GM12878 (cell line): Measurements from ENCODE around the gene NR2F6. TPM values are rescaled to one million over a fixed set of nuclear protein-coding genes. Genes with fewer than 3 reads are reported as not detected.

Experiments
- ATAC-seq: fragments of 200-7000 bp; cut with Tn5 transposase; 3 replicates; pipeline ENCODE4 v1.9.1; 2020; ENCODE audit warnings: mild to moderate bottlenecking, moderate library complexity
- BruUV-seq: library from RNA; stranded (reverse); fragments of 400-500 nt; replicated peaks from 2 replicates; lab custom pipeline; 2021; lab: Mats Ljungman, UMichigan
- CTCF ChIA-PET: fragments of 300-600 bp; sonication (Branson Sonifier 250); formaldehyde crosslinking; extraction: SDS; loops from one replicate; lab custom pipeline; 2021; ENCODE audit warnings: inconsistent platforms; lab: Yijun Ruan, JAX
- POLR2A ChIA-PET: fragments of 350-600 bp; formaldehyde crosslinking; extraction: SDS; loops from one replicate; lab custom pipeline; 2021; ENCODE audit warnings: inconsistent platforms; lab: Charles Lee
- RAD21 ChIA-PET: fragments of 300-600 bp; sonication (Branson Sonifier 250); formaldehyde crosslinking; loops from one replicate; lab custom pipeline; 2023; ENCODE audit warnings: antibody characterized with exemption; ENCODE audit not compliant: unreplicated experiment; lab: Charles Lee
- SMC1A ChIA-PET: fragments of 300-600 bp; sonication (Branson Sonifier 250); formaldehyde crosslinking; loops from one replicate; lab custom pipeline; 2023; ENCODE audit not compliant: unreplicated experiment, uncharacterized antibody; lab: Charles Lee
- DNase-seq: peaks from one replicate; pipeline ENCODE4 v3.0.0-alpha.2; 2011; ENCODE audit warnings: low read depth, low spot score
- FAIRE-seq: peaks from 3 replicates; lab custom pipeline; 2011; peaks lifted over from hg19 to GRCh38; lab: Jason Lieb, UNC
- H2AFZ ChIP-seq: 2 replicates; pipeline ENCODE4 v1.6.0; 2011; ENCODE audit warnings: low read depth, low read length, control low read depth; ENCODE audit not compliant: control insufficient read depth
- H3K27ac ChIP-seq: 2 replicates; pipeline ENCODE4 v1.5.1; 2011; ENCODE audit warnings: control low read depth; ENCODE audit not compliant: control insufficient read depth, insufficient read depth
- H3K27me3 ChIP-seq, 2 experiments: replicated peaks in 1 of 2; 2 replicates each; pipeline versions ENCODE4 v1.6.0 to v1.6.1; 2011; ENCODE audit warnings: low read length in 1 of 2; ENCODE audit not compliant: control insufficient read depth in 2 of 2, insufficient read depth in 2 of 2
- H3K36me3 ChIP-seq, 2 experiments: 2 replicates each; pipeline ENCODE4 v1.5.1; 2011; ENCODE audit warnings: low read length in 1 of 2; ENCODE audit not compliant: control insufficient read depth in 2 of 2, insufficient read depth in 2 of 2
- H3K4me1 ChIP-seq: 2 replicates; pipeline ENCODE4 v1.6.1; 2011; ENCODE audit warnings: mild to moderate bottlenecking, low read length, moderate library complexity, mixed read lengths; ENCODE audit not compliant: control insufficient read depth, insufficient read depth
- H3K4me2 ChIP-seq: 2 replicates; pipeline ENCODE4 v1.6.0; 2011; ENCODE audit warnings: control low read depth; ENCODE audit not compliant: control insufficient read depth, insufficient read depth
- H3K4me3 ChIP-seq: fragments of 200-600 bp; sonication (generic); 2 replicates; pipeline ENCODE4 v1.5.1; 2016
- H3K79me2 ChIP-seq: 2 replicates; pipeline ENCODE4 v1.6.0; 2011; ENCODE audit warnings: low read length; ENCODE audit not compliant: control insufficient read depth, insufficient read depth
- H3K9ac ChIP-seq: 2 replicates; pipeline ENCODE4 v1.8.0; 2011; ENCODE audit warnings: low read length, control low read depth, mixed read lengths; ENCODE audit not compliant: control insufficient read depth, insufficient read depth
- H3K9me3 ChIP-seq: replicated peaks from 3 replicates; pipeline ENCODE4 v1.5.1; 2011; ENCODE audit warnings: mild to moderate bottlenecking, low read length; ENCODE audit not compliant: control insufficient read depth, insufficient read depth
- H4K20me1 ChIP-seq: 2 replicates; pipeline ENCODE4 v1.6.0; 2011; ENCODE audit not compliant: control insufficient read depth, insufficient read depth
- DPF2 ChIP-seq: fragments of 450-650 bp; IDR thresholded peaks from 2 replicates; pipeline ENCODE4 v1.6.1; 2017; ENCODE audit warnings: mild to moderate bottlenecking
- EGR1 ChIP-seq, 2 experiments: IDR thresholded peaks; 1 replicate in 1 of 2; 2 replicates in 1 of 2; pipeline ENCODE4 v1.6.1; 2011 to 2012; ENCODE audit warnings: low read depth in 2 of 2, low read length in 2 of 2, borderline replicate concordance in 1 of 2, mild to moderate bottlenecking in 1 of 2, moderate library complexity in 1 of 2
- ELK1 ChIP-seq: IDR thresholded peaks from 2 replicates; pipeline ENCODE4 v1.6.1; 2012; ENCODE audit warnings: low read depth, low read length, improper control_type of control experiment
- IRF4 ChIP-seq: IDR thresholded peaks from 2 replicates; pipeline ENCODE4 v1.6.1; 2011; ENCODE audit warnings: low read depth, low read length
- MXI1 ChIP-seq: fragments of 150-350 bp; IDR thresholded peaks from 2 replicates; pipeline ENCODE4 v1.6.1; 2011; ENCODE audit warnings: low read depth, mild to moderate bottlenecking, inconsistent platforms, low read length, improper control_type of control experiment
- NFYA ChIP-seq: IDR thresholded peaks from 2 replicates; pipeline ENCODE4 v1.6.1; 2011; ENCODE audit warnings: low read depth, mild to moderate bottlenecking, low read length, improper control_type of control experiment, borderline replicate concordance
- NR2C1 ChIP-seq: fragments of 450-650 bp; IDR thresholded peaks from 2 replicates; pipeline ENCODE4 v1.6.1; 2017; ENCODE audit warnings: antibody characterized with exemption, mild to moderate bottlenecking, moderate library complexity
- POLR2AphosphoS5 ChIP-seq: IDR thresholded peaks from 2 replicates; pipeline ENCODE4 v1.6.1; 2011; ENCODE audit warnings: mild to moderate bottlenecking, low read length, inconsistent platforms
- SPI1 ChIP-seq: IDR thresholded peaks from 2 replicates; pipeline ENCODE4 v1.6.1; 2011; ENCODE audit warnings: low read depth, mild to moderate bottlenecking, low read length, moderate library complexity, borderline replicate concordance; ENCODE audit not compliant: insufficient read depth
- STAT3 ChIP-seq: IDR thresholded peaks from 2 replicates; pipeline ENCODE4 v1.6.1; 2011; ENCODE audit warnings: low read depth, low read length, improper control_type of control experiment
- TCF3 ChIP-seq: IDR thresholded peaks from 2 replicates; pipeline ENCODE4 v1.6.1; 2012; ENCODE audit warnings: low read depth, mild to moderate bottlenecking, low read length, borderline replicate concordance; ENCODE audit not compliant: insufficient read depth
- ZZZ3 ChIP-seq: IDR thresholded peaks from 2 replicates; pipeline ENCODE4 v1.6.1; 2011; ENCODE audit warnings: low read depth; ENCODE audit not compliant: control insufficient read depth, insufficient read length
- WGBS: methylation state at CpG from one replicate; pipeline ENCODE4 v1.1.6; 2016; ENCODE audit warnings: low lambda C conversion rate; ENCODE audit not compliant: insufficient replicate concordance, insufficient coverage; ENCODE audit errors: missing lambda C conversion rate; 5-methylcytosine and 5-hydroxymethylcytosine counted together
- in situ Hi-C: fragments of 300-500 bp; cut with MboI; formaldehyde crosslinking; loops from 9 replicates; pipeline ENCODE4 v1.14.3; 2018; ENCODE audit warnings: mixed read lengths
- intact Hi-C: fragments of 100-400 bp; cut with micrococcal nuclease; formaldehyde crosslinking; loops from one replicate; pipeline ENCODE4 v1.14.2; 2022; ENCODE audit not compliant: unreplicated experiment
- polyA plus RNA-seq, 11 experiments: library from polyadenylated mRNA; depleted of rRNA in 4 of 11; unstranded in 6 of 11; stranded (reverse) in 5 of 11; fragments of >200 nt; fragmentation: Nextera tagmentation in 4 of 11; fragmentation: Illumina TruSeq in 1 of 11; extraction: Ambion mirVana in 4 of 11; extraction: Trizol in 1 of 11; gene quantifications; 1 replicate in 1 of 11; 2 replicates in 10 of 11; pipeline versions ENCODE4 v1.2.1 to v1.2.3, GENCODE V29; 2011 to 2016; ENCODE audit warnings: inconsistent platforms in 2 of 11, missing spikeins in 2 of 11, low read depth in 1 of 11
- total RNA-seq, 4 experiments: library from RNA; depleted of rRNA in 3 of 4; stranded (reverse); fragments of >200 nt in 3 of 4; fragmentation: Illumina TruSeq in 1 of 4; extraction: Trizol in 1 of 4; gene quantifications; 2 replicates each; pipeline versions ENCODE4 v1.2.1 to v1.2.3, GENCODE V29; 2013 to 2021
- TF ChIP-seq, protein P1 (sequence below): IDR thresholded peaks from 2 replicates; pipeline ENCODE4 v1.6.1; 2011; ENCODE audit warnings: borderline replicate concordance, low read depth, mild to moderate bottlenecking, moderate library complexity, mixed read lengths, low read length; ENCODE audit not compliant: insufficient read depth; ENCODE audit errors: extremely low read length

Gene NR2F6
- total and polyA plus RNA-seq, 10 of the 15 experiments (the other 5 are each of a cell fraction or from before 2014, with no cell fraction given) = 0.18 to 15.5 (median 6.1) TPM

DNA sequence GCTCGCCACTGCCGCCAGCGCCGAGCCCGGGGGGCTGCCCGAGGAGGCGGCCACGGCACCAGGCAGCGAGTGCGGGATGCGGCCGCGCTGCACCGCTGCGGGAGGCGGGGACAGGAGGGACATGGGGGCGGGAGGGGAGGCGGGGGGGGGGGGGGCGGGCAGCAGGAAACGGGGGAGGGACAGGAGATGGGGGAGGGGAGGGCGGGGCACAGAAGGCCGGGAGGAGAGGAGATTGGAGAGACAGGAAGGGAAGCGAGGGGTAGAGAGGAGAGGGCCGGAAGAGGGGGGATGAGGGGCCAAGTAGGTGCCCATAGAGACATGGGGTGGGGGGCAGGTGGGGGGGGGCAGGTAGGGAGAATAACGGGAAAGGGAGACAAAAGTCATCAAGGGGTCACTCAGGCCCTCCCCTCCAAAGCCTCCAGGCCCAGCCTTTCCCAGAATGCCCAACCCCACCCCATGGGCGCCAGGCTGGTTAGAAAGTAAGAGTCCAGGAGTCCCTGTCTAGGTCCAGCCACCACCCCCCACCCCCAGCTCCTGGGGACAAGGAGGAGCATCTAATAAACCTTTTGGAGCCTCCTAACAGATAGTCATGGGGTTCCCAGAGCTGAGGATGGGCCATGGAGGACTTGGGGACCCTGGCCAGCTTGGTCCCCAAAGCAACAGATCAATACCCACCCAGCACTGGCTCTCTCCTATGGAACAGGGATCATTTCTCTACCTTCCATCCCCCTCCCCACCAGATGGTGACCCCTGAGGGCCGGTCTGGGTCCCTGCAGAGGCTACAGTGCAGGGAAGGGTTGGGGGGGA is 9.5 kb downstream of the NR2F6 start:
- H3K36me3 ChIP-seq = peaks cover 0 to 2% of the 10 kb centered on the region in 2 experiments; a peak in 1 of 4 replicates
- 0 out of 2 replicates have a peak, but pooled peaks cover 4% of the 10 kb centered on the region for H3K4me1 ChIP-seq
- H3K27me3 ChIP-seq = no peaks in the 10 kb centered on the region
- BruUV-seq = no TSS peak
- 38% methylated on average over 5 of the region's 27 CpGs for WGBS
- peak overlapping the region; percentile 90 for H2AFZ ChIP-seq
- FAIRE-seq (no peak), ATAC-seq (no peak), DNase-seq (no peak)
- no peaks in the 10 kb centered on the region for H3K9me3 ChIP-seq
- in situ Hi-C loops = no loop called here
- intact Hi-C loops = loop anchor here (2.0 kb wide), 1 partner anchor 161 kb away; the partner anchor contains the start of genes HAUS8 and MYO9B
- no peaks in the 10 kb centered on the region for H4K20me1 ChIP-seq
- peak overlapping the region; percentile 98; the same call in 1 of the 2 replicates for H3K4me2 ChIP-seq
- peaks cover 10% of the 10 kb centered on the region for H3K79me2 ChIP-seq
- H3K27ac ChIP-seq = peak overlapping the region; percentile 50; the same call in 1 of the 2 replicates
- H3K9ac ChIP-seq = peak overlapping the region; percentile 77; the same call in 1 of the 2 replicates
- ChIA-PET RAD21 (interaction anchor here (0.7 to 3.1 kb wide), 7 partner anchors 10 to 169 kb away, joined by 4 to 21 read pairs (median 6); partner anchors contain the start of genes BABAM1, HAUS8, OCEL1 and USE1), CTCF (interaction anchor here (0.6 to 3.9 kb wide), 15 partner anchors 7 to 520 kb away, joined by 3 to 24 read pairs (median 4); partner anchors contain the start of genes OCEL1 and USE1), POLR2A (interaction anchor here (0.6 to 3.3 kb wide), 7 partner anchors 9 to 1119 kb away, joined by 3 to 31 read pairs (median 4); partner anchors contain the start of genes ANKLE1, MRPL34, NR2F6 and OCEL1), SMC1A (interaction anchor here (0.7 to 1.7 kb wide), 5 partner anchors 9 to 164 kb away, joined by 3 to 5 read pairs (median 3); partner anchors contain the start of gene USE1)
- TF ChIP-seq NR2C1 (no peak), POLR2AphosphoS5 (no peak), ELK1 (no peak), SPI1 (no peak), EGR1 (IDR thresholded peaks at IDR 0.05; ENCODE audit: borderline replicate concordance in 1 of 2, low read depth in 2 of 2, low read length in 2 of 2) (peak in 1 of 2 experiments; percentile 0; a peak in 1 of 3 replicates), NFYA (no peak), ZZZ3 (no peak), DPF2 (0 out of 2 replicates have a peak, but pooled peaks have one; percentile 16), MXI1 (no peak), STAT3 (no peak), TCF3 (no peak), IRF4 (no peak)
- TF ChIP-seq, protein P1, sequence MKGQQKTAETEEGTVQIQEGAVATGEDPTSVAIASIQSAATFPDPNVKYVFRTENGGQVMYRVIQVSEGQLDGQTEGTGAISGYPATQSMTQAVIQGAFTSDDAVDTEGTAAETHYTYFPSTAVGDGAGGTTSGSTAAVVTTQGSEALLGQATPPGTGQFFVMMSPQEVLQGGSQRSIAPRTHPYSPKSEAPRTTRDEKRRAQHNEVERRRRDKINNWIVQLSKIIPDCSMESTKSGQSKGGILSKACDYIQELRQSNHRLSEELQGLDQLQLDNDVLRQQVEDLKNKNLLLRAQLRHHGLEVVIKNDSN = no peak
- peak overlapping the region; percentile 89 for H3K4me3 ChIP-seq
